ENCODE data around the gene OLFML1.

GRCh38 chr11:7515447-7515886 lies 30.2 kb downstream of the OLFML1 start:
- no peak for TF ChIP-seq EZH2phosphoT487 (conservative IDR thresholded peaks at IDR 0.05; ENCODE audit: low read length)
- TF ChIP-seq CTCF (IDR thresholded peaks at IDR 0.05; ENCODE audit: insufficient read depth, low read length, poor library complexity, severe bottlenecking): no peak
